8988T (cell line): ENCODE results near the gene SNX7.

Source experiments
- DNase-seq: peaks from one replicate; pipeline ENCODE4 v3.0.0; 2011

Gene SNX7

DNA sequence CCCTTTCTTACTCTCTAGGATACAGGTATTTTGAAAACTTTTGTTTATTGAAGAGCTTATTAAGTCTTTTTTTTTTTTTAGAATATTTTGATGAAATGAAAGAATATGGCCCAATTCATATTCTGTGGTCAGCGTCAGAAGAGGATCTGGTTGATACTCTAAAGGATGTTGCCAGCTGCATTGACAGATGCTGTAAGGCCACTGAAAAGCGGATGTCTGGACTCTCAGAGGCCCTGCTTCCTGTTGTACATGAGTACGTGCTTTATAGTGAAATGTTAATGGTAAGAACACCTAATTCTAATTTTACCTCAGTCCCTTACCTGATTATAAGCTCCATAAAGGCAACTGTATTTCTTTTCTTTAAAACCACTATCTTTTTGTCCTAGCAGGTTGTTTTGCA is 37.1 kb downstream of the SNX7 start:
- DNase-seq = no peak

GRCh38 chr1:98700228-98700627 is 38.7 kb downstream of the SNX7 start:
- no peak for DNase-seq

- no peak for DNase-seq
Observed at GRCh38 chr1:98702976-98703375, 41.5 kb downstream of the SNX7 start.

DNA sequence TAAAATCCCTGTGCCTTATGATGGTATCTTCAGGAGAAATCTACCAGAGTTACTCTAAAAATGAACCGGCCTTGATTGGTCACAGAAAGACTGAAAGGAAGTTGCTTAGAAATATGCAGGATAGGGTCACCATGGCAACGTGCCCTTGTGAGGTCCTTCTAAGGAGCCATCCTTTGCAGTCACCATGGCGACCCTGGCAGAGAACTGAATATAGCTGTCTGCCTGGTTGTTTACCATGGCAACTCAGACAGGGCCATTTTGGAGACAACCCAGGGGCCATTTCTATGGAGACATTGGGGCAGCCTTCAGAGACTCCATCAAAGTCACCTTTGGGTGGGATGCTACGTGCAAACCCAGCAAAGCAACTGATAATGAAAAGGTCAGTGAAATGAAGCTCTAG is 43.0 kb downstream of the SNX7 start:
- DNase-seq = no peak

- no peak for DNase-seq
Observed at GRCh38 chr1:98704971-98705370, 43.5 kb downstream of the SNX7 start.

GRCh38 chr1:98705591-98705990 is 44.1 kb downstream of the SNX7 start:
- DNase-seq = no peak

GRCh38 chr1:98706173-98706843 is 44.8 kb downstream of the SNX7 start:
- no peak for DNase-seq

- no peak for DNase-seq
Observed at GRCh38 chr1:98707556-98707955, 46.0 kb downstream of the SNX7 start.

GRCh38 chr1:98709906-98710305 is 48.4 kb downstream of the SNX7 start:
- no peak for DNase-seq

- DNase-seq = no peak
Observed at GRCh38 chr1:98723574-98723973, 62.1 kb downstream of the SNX7 start.

- DNase-seq = no peak
Observed at GRCh38 chr1:98732985-98733781, 71.7 kb downstream of the SNX7 start.

DNA sequence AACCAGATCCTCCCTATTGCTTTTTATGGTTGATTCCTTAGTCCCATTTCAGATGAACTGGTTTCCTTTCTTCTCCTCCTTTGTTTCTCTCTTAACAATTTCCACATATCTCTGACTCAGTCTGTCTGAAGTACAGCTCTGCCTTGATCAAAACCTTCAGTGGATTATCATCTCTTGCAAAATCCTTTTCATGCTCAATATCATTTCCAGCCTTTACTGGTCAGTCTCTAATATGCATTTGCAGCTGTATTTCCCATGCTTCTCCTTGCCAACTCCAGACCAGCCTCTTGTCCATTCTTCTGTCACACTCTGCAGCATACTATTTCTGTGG is 72.2 kb downstream of the SNX7 start:
- DNase-seq = no peak

GRCh38 chr1:98735756-98736155 is 74.2 kb downstream of the SNX7 start:
- DNase-seq = no peak

- no peak for DNase-seq
Observed at GRCh38 chr1:98737835-98738234, 76.3 kb downstream of the SNX7 start.

DNA sequence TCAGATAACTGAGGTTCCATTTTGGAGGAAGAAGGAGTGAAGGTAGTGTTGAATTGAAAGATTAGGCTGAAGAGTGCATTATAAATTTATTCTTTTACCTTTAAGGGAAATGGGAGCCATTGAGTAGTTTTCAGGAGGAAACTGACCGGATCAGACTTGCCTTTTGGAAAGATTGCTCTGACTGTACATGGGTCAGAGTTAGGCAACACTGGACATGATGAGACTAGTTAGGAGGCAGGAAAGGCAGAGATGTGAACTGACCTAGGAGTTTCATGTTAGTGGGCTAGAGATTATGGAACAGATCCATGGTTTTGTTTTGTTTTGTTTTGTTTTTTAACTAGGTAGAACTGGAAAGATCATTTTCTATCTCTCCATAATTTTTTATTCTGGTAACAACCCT is 78.2 kb downstream of the SNX7 start:
- no peak for DNase-seq

- no peak for DNase-seq
Observed at GRCh38 chr1:98741164-98741563, 79.6 kb downstream of the SNX7 start.

DNA sequence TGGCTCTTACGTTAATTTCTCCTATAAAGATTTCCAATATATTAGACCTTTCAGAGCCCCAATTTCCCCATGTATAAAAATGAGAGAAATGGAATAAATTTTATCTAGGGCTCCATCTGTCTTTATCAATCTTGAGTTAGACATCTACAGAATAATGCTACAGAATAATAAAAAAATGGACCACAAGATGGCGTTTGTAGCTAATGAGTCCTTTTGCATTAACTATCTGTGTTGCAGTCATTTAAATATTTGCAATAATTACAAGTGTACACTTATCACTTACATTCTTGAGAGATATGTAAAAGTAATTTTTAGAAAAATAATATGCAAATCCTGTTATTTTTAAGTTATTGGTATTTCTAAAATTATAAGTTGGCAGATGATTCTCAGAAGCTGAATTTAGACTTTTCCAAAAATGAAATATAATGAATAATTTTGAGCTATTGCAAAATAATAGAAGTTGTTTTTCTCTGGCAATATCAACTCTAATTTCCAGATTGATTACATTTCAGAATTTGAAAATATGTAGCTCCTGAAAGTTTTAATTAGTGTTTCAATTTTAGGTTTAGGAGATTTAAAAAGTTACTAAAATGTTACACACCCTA is 87.7 kb downstream of the SNX7 start:
- no peak for DNase-seq

DNA sequence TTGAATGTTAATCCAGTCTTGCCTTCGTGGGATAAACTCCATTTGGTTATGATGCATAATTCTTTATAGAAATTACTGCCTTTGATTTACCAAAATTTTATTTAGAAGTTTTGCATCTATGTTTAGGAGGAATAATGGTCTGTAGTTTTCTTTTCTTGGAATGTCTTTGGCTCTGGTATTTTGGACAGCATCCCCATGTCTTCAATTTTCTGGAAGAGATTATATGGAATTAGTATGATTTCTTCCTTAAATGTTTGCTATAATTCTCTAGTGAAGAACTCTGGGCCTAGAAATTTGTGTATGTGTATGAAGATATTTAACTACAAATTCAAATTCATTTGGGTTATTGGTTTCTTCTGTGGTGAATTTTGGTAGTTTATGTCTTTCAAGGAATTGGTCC is 92.7 kb downstream of the SNX7 start:
- DNase-seq = no peak

DNA sequence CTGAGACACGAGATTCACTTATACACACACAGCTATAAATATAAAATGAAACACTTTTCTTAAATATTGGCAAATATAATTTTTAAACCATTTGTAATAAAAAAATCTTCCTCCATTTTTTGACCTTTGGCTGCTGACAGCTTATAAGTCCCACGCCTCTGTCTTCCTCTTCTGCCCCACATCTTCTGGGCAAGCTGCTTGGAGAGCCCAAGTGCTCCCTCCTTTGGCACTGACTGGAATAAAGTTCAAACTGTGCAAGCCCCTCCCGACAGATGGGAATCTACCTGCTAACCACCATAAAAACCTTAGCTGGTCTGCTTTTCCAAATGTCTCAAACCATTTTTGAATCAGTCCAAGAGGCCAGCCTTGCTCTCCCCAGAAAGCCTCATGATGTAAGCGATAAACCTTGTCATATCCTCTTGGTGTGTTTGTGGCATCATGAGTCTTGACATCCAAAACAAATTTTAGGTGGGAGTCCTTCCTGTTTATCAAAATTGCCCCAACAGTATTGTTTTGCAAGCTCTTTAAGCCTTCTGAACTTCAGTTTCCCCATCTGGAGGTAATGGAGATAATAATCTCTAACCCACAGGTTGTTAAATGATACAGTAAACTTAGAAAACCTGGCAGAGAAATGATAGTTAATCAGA is 99.8 kb downstream of the SNX7 start:
- DNase-seq = no peak

GRCh38 chr1:98763488-98764150 is 102.1 kb downstream of the SNX7 start:
- no peak for DNase-seq

DNA sequence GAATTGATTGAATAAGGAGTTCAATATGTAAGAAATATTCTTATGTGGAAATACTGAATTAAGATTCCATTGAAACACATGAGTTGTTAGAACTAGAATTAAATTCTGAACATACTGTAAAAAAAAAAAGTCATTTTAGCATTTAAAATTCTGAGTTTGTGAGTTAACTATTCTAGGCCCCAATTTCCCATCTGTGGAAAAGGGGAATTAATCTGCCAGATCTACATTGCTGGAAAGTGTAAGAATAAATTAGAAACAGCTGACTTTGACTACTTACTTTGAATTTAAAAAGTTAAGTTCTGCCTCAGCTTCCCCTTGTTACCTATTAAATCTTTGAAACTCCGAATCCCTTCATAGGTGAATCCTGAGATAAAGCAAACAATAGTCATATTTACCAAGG is 103.0 kb downstream of the SNX7 start:
- no peak for DNase-seq

DNA sequence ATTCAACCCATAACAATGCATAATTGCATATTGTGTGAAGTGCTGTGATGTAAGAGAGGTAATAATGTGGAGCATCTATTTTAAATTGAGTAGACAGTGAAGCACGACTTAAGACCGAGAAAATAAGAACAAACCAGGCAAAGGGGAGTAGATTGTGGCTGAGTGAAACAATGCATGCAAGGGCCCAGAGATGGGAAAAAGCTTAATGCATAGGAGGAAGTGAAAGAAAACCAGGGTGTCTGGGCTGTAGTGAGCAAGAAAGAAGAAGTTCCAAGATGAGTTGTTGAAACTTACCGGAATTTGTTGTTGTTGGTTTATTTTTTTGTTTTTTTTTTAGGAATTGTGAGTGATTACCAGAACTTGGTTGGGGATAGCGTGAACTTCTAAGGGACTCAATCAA is 104.7 kb downstream of the SNX7 start:
- DNase-seq = no peak

DNA sequence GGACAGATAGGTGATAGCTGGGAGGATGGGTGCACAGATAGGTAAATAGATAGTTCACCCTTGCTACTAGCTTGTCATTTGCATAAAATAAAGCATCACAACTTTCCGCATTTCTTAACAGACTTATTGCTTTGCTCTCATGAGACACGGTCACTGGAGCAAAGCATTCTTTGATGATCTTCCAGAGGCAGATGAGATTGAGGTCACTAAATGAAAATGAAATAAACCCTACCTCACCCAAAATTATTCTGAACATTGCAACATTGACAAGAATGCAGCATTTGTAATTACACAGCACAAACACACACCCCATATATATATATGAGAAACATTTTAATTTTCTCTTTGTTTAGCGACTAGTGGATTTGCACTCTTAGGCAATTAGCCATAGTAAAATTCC is 107.6 kb downstream of the SNX7 start:
- no peak for DNase-seq
